ENCODE measurements around the gene ICE2.

ICE2 gene

GRCh38 chr15:60370105-60370868 lies 108.7 kb downstream of the ICE2 start:
- no peak for DNase-seq (ENCODE audit: low read depth)

- no peak for DNase-seq (ENCODE audit: low read depth)
Observed at GRCh38 chr15:60369696-60370095, 109.2 kb downstream of the ICE2 start.

All from stimulated activated CD8-positive, alpha-beta memory T cell treated with anti-CD3 and anti-CD28 coated beads, Interleukin-12 subunit alpha, Interleukin-12 subunit beta, amount 100 ng/mL, for 1 hour (primary cell).